Caco-2 (cell line): ENCODE results near the gene C2orf49. TPM values are rescaled to one million over a fixed set of nuclear protein-coding genes. Genes with fewer than 3 reads are reported as not detected.

Experiments
- BruUV-seq: library from RNA; stranded (reverse); fragments of 400-500 nt; replicated peaks from 2 replicates; lab custom pipeline; 2021; lab: Mats Ljungman, UMichigan
- CTCF ChIA-PET: fragments of 300-600 bp; sonication (Branson Sonifier 250); formaldehyde crosslinking; loops from one replicate; lab custom pipeline; 2022; ENCODE audit warnings: antibody characterized with exemption; lab: Charles Lee
- POLR2A ChIA-PET: fragments of 300-600 bp; sonication (Branson Sonifier 250); formaldehyde crosslinking; loops from one replicate; lab custom pipeline; 2022; ENCODE audit warnings: antibody characterized with exemption; lab: Charles Lee
- DNase-seq, 2 experiments: peaks; one replicate each; pipeline versions ENCODE4 v3.0.0 to v3.0.0-alpha.2; 2020 to 2022
- H3K27me3 ChIP-seq: replicated peaks from 2 replicates; pipeline ENCODE4 v1.6.0; 2011; ENCODE audit warnings: low read length; ENCODE audit not compliant: control insufficient read depth, insufficient read depth
- H3K36me3 ChIP-seq: 2 replicates; pipeline ENCODE4 v1.5.1; 2011; ENCODE audit warnings: low read length; ENCODE audit not compliant: control insufficient read depth, insufficient read depth
- H3K4me1 ChIP-seq: fragments of 250-450 bp; sonication (Bioruptor Pico); 2 replicates; pipeline ENCODE4 v1.5.1; 2020; ENCODE audit warnings: mild to moderate bottlenecking
- H3K4me3 ChIP-seq: 2 replicates; pipeline ENCODE4 v1.5.1; 2011; ENCODE audit warnings: low read depth, mild to moderate bottlenecking, control low read depth, low read length
- H3K9me3 ChIP-seq: fragments of 250-450 bp; sonication (Bioruptor Pico); 2 replicates; pipeline ENCODE4 v1.5.1; 2020; ENCODE audit warnings: mild to moderate bottlenecking, moderate library complexity
- H3K27ac Mint-ChIP-seq: one replicate; pipeline ENCODE4 v1.8.0; 2022; ENCODE audit warnings: mixed read lengths; ENCODE audit not compliant: unreplicated experiment
- H3K27me3 Mint-ChIP-seq: one replicate; pipeline ENCODE4 v1.8.0; 2022; ENCODE audit warnings: mixed read lengths; ENCODE audit not compliant: insufficient read depth, unreplicated experiment
- H3K36me3 Mint-ChIP-seq: one replicate; pipeline ENCODE4 v1.8.0; 2022; ENCODE audit warnings: mild to moderate bottlenecking, mixed read lengths; ENCODE audit not compliant: insufficient read depth, unreplicated experiment
- H3K4me1 Mint-ChIP-seq: one replicate; pipeline ENCODE4 v1.8.0; 2022; ENCODE audit warnings: low read depth, mixed read lengths; ENCODE audit not compliant: unreplicated experiment
- H3K4me3 Mint-ChIP-seq: one replicate; pipeline ENCODE4 v1.8.0; 2022; ENCODE audit warnings: mild to moderate bottlenecking, moderate library complexity, mixed read lengths; ENCODE audit not compliant: unreplicated experiment
- H3K9me3 Mint-ChIP-seq: one replicate; pipeline ENCODE4 v1.8.0; 2022; ENCODE audit warnings: mixed read lengths; ENCODE audit not compliant: unreplicated experiment
- intact Hi-C: fragments of 100-400 bp; cut with micrococcal nuclease; formaldehyde crosslinking; loops from one replicate; pipeline ENCODE4 v1.10.0; 2022; ENCODE audit not compliant: unreplicated experiment
- total RNA-seq: library from RNA; stranded (reverse); gene quantifications from 2 replicates; pipeline ENCODE4 v1.2.3, GENCODE V29; 2022
- TF ChIP-seq, protein P1 (sequence below), 2 experiments: fragments of 200-600 bp in 1 of 2; IDR thresholded peaks; 1 replicate in 1 of 2; 2 replicates in 1 of 2; pipeline versions ENCODE4 v1.5.1 to v1.8.0; 2011 to 2022; ENCODE audit warnings: antibody characterized with exemption in 1 of 2, control low read depth in 1 of 2, inconsistent platforms in 1 of 2, low read depth in 1 of 2, low read length in 1 of 2, mild to moderate bottlenecking in 1 of 2, moderate library complexity in 1 of 2; ENCODE audit not compliant: insufficient read depth in 1 of 2, severe bottlenecking in 1 of 2, unreplicated experiment in 1 of 2

The C2orf49 gene
- total RNA-seq, 1 experiment from 2014 or later, result 24.8 TPM

- no peak overlapping the region for H3K4me3 ChIP-seq
- H3K4me3 Mint-ChIP-seq, result no peak overlapping the region
- no peaks in the 10 kb centered on the region for H3K9me3 ChIP-seq
- BruUV-seq, result no TSS peak
- CTCF ChIA-PET, result interaction anchor here (0.6 kb wide), 1 partner anchor 361 kb away, joined by 4 read pairs; no protein-coding TSS in a partner anchor
- no peaks in the 10 kb centered on the region for H3K4me1 Mint-ChIP-seq
- no peak for DNase-seq
- POLR2A ChIA-PET, result no interaction called here
- H3K27ac Mint-ChIP-seq, result no peak overlapping the region
- H3K27me3 ChIP-seq, result no peaks in the 10 kb centered on the region
- peaks cover 42% of the 10 kb centered on the region for H3K36me3 Mint-ChIP-seq
- intact Hi-C loops, result no loop called here
- no peaks in the 10 kb centered on the region for H3K36me3 ChIP-seq
- no peaks in the 10 kb centered on the region for H3K9me3 Mint-ChIP-seq
- TF ChIP-seq, protein P1, sequence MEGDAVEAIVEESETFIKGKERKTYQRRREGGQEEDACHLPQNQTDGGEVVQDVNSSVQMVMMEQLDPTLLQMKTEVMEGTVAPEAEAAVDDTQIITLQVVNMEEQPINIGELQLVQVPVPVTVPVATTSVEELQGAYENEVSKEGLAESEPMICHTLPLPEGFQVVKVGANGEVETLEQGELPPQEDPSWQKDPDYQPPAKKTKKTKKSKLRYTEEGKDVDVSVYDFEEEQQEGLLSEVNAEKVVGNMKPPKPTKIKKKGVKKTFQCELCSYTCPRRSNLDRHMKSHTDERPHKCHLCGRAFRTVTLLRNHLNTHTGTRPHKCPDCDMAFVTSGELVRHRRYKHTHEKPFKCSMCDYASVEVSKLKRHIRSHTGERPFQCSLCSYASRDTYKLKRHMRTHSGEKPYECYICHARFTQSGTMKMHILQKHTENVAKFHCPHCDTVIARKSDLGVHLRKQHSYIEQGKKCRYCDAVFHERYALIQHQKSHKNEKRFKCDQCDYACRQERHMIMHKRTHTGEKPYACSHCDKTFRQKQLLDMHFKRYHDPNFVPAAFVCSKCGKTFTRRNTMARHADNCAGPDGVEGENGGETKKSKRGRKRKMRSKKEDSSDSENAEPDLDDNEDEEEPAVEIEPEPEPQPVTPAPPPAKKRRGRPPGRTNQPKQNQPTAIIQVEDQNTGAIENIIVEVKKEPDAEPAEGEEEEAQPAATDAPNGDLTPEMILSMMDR (IDR thresholded peaks at IDR 0.05; ENCODE audit: insufficient read depth in 1 of 2, low read depth in 1 of 2, low read length in 1 of 2, severe bottlenecking in 1 of 2, unreplicated experiment in 1 of 2), result no peak
- H3K4me1 ChIP-seq, result no peaks in the 10 kb centered on the region
- H3K27me3 Mint-ChIP-seq, result no peaks in the 10 kb centered on the region
These were observed 46.2 kb upstream of the C2orf49 start for GRCh38 chr2:105290981-105291660.

GRCh38 chr2:105291981-105292380 is 45.4 kb upstream of the C2orf49 start:
- no peak overlapping the region for H3K27ac Mint-ChIP-seq

GRCh38 chr2:105294046-105294445 is 43.3 kb upstream of the C2orf49 start:
- no peak for DNase-seq
- peaks cover 2% of the 10 kb centered on the region; the same call in 1 of the 2 replicates for H3K36me3 ChIP-seq
- H3K4me3 Mint-ChIP-seq, result no peak overlapping the region
- peaks cover 41% of the 10 kb centered on the region for H3K36me3 Mint-ChIP-seq
- H3K4me1 ChIP-seq, result no peaks in the 10 kb centered on the region
- intact Hi-C loops, result loop anchor here (2.0 kb wide), 1 partner anchor 49 kb away; no protein-coding TSS in a partner anchor
- no peaks in the 10 kb centered on the region for H3K27me3 Mint-ChIP-seq
- POLR2A ChIA-PET, result no interaction called here
- no peak overlapping the region for H3K4me3 ChIP-seq
- no peaks in the 10 kb centered on the region for H3K9me3 Mint-ChIP-seq
- H3K9me3 ChIP-seq, result no peaks in the 10 kb centered on the region
- CTCF ChIA-PET, result no interaction called here
- H3K27ac Mint-ChIP-seq, result no peak overlapping the region
- no peaks in the 10 kb centered on the region for H3K27me3 ChIP-seq
- TF ChIP-seq, protein P1 (IDR thresholded peaks at IDR 0.05; ENCODE audit: insufficient read depth in 1 of 2, low read depth in 1 of 2, low read length in 1 of 2, severe bottlenecking in 1 of 2, unreplicated experiment in 1 of 2), result no peak
- no TSS peak for BruUV-seq
- H3K4me1 Mint-ChIP-seq, result peaks cover 6% of the 10 kb centered on the region

More at GRCh38 chr2:105291981-105292380, 45.4 kb upstream of the C2orf49 start:
- intact Hi-C loops, result no loop called here
- Histone ChIP-seq H3K4me1 (no peaks in the 10 kb centered on the region), H3K27me3 (no peaks in the 10 kb centered on the region), H3K9me3 (no peaks in the 10 kb centered on the region), H3K4me3 (no peak overlapping the region), H3K36me3 (no peaks in the 10 kb centered on the region)
- H3K4me3 Mint-ChIP-seq, result no peak overlapping the region
- H3K27me3 Mint-ChIP-seq, result no peaks in the 10 kb centered on the region
- peaks cover 2% of the 10 kb centered on the region for H3K4me1 Mint-ChIP-seq
- TF ChIP-seq, protein P1 (IDR thresholded peaks at IDR 0.05; ENCODE audit: insufficient read depth in 1 of 2, low read depth in 1 of 2, low read length in 1 of 2, severe bottlenecking in 1 of 2, unreplicated experiment in 1 of 2), result no peak
- POLR2A ChIA-PET, result no interaction called here
- H3K36me3 Mint-ChIP-seq, result peaks cover 44% of the 10 kb centered on the region
- CTCF ChIA-PET, result no interaction called here
- DNase-seq, result no peak
- H3K9me3 Mint-ChIP-seq, result no peaks in the 10 kb centered on the region
- BruUV-seq, result no TSS peak
